ENCODE data around the gene RAB6B.

RAB6B gene

DNA sequence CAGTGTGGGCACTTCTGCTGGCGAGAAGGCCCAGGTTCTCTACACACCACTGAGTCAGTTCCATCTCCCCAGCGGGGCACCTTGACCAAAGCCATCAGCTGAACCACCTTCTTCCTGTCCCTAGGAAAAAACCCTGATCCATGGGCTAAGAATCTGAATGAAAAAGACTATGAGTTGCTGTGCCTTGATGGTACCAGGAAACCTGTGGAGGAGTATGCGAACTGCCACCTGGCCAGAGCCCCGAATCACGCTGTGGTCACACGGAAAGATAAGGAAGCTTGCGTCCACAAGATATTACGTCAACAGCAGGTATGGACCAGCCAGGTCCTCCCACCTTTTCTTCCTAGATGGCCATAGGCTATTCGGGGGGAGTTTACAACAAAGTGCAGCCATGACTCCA, 120.4 kb downstream of the RAB6B start:
- H3K36me3 ChIP-seq (ENCODE audit: insufficient read depth, low read length): no peaks in the 10 kb centered on the region
- no peaks in the 10 kb centered on the region for H3K4me1 ChIP-seq (ENCODE audit: insufficient read depth, low read length)
- no peak overlapping the region for H3K4me3 ChIP-seq (ENCODE audit: low read length)
- H3K27me3 ChIP-seq (ENCODE audit: insufficient read depth, low read length): peaks cover 10% of the 10 kb centered on the region
- H3K9me3 ChIP-seq (ENCODE audit: low read length): no peaks in the 10 kb centered on the region
- H2AFZ ChIP-seq (ENCODE audit: low read depth, low read length): no peak overlapping the region
